Osteoblast (primary cell): ENCODE results near the gene PHACTR4. TPM values are rescaled to one million over a fixed set of nuclear protein-coding genes. Genes with fewer than 3 reads are reported as not detected.

Experiments used
- DNase-seq: peaks from one replicate; pipeline ENCODE4 v3.0.0; 2011; ENCODE audit warnings: low spot score, mixed read lengths; ENCODE audit not compliant: insufficient read length; ENCODE audit errors: missing footprints
- H2AFZ ChIP-seq: 2 replicates; pipeline ENCODE4 v1.6.0; 2011; ENCODE audit warnings: mild to moderate bottlenecking, low read length
- H3K27ac ChIP-seq: 2 replicates; pipeline ENCODE4 v1.5.1; 2011; ENCODE audit warnings: mild to moderate bottlenecking, low read depth, low read length, moderate library complexity
- H3K27me3 ChIP-seq: 2 replicates; pipeline ENCODE4 v1.6.0; 2012; ENCODE audit warnings: mild to moderate bottlenecking, control low read depth, inconsistent platforms, low read length, moderate library complexity; ENCODE audit not compliant: insufficient read depth
- H3K36me3 ChIP-seq: 2 replicates; pipeline ENCODE4 v1.5.1; 2011; ENCODE audit warnings: mild to moderate bottlenecking, low read length, control low read depth, moderate library complexity; ENCODE audit not compliant: insufficient read depth
- H3K4me1 ChIP-seq: 2 replicates; pipeline ENCODE4 v1.5.1; 2011; ENCODE audit warnings: mild to moderate bottlenecking, low read length, control low read depth, moderate library complexity; ENCODE audit not compliant: insufficient read depth
- H3K4me2 ChIP-seq: 2 replicates; pipeline ENCODE4 v1.6.0; 2011; ENCODE audit warnings: mild to moderate bottlenecking, low read length; ENCODE audit not compliant: insufficient read depth
- H3K4me3 ChIP-seq: fragments of 200-600 bp; sonication (generic); 3 replicates; pipeline ENCODE4 v1.5.1; 2012; ENCODE audit warnings: mild to moderate bottlenecking, low read length, inconsistent platforms; ENCODE audit not compliant: insufficient read depth
- H3K79me2 ChIP-seq: 2 replicates; pipeline ENCODE4 v1.6.0; 2012; ENCODE audit warnings: mild to moderate bottlenecking, low read length, control low read depth, inconsistent platforms; ENCODE audit not compliant: insufficient read depth
- H3K9me3 ChIP-seq: 2 replicates; pipeline ENCODE4 v1.5.1; 2011; ENCODE audit warnings: low read depth, low read length, control low read depth
- H4K20me1 ChIP-seq: 2 replicates; pipeline ENCODE4 v1.6.0; 2012; ENCODE audit warnings: mild to moderate bottlenecking, low read length, control low read depth; ENCODE audit not compliant: insufficient read depth
- CTCF ChIP-seq: IDR thresholded peaks from 2 replicates; pipeline ENCODE4 v1.5.1; 2011; ENCODE audit warnings: mild to moderate bottlenecking, low read depth, low read length, moderate library complexity; ENCODE audit errors: extremely low read depth
- total RNA-seq: library from RNA; depleted of rRNA; stranded (reverse); fragments of >200 nt; gene quantifications from 2 replicates; pipeline ENCODE4 v1.2.3, GENCODE V29; 2012

PHACTR4 gene
- total RNA-seq, 1 donor: 12.7 TPM

- no peak for TF ChIP-seq CTCF
- H3K79me2 ChIP-seq: peaks cover 36% of the 10 kb centered on the region
Measured at GRCh38 chr1:28505406-28506187, 136.1 kb downstream of the PHACTR4 start, which contains the start of gene RCC1. Gene RCC1, plus strand, starts transcription at chr1:28506043. Its CDS starts 23,824 bp downstream, at chr1:28529867.

DNA sequence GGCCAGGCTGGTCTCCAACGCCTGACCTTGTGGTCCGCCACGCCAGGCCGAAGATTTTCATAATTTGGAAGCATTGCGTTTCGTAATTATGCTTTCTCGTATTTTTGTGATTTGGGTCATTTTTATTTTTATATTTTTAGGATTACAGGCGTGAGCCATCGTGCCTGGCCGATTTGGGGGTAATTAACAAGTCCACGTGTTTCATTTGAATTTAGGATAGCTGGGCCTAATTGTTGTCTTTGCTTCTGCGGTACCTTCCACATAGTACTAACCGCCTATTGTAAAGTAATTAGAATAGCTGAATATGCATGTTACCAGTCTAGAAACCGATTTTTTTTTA lies 137.3 kb downstream of the PHACTR4 start:
- no peaks in the 10 kb centered on the region for H3K27me3 ChIP-seq
- peak overlapping the region; percentile 90 for H3K27ac ChIP-seq
- no peak overlapping the region for H2AFZ ChIP-seq
- TF ChIP-seq CTCF: no peak
- peak overlapping the region; percentile 91 for H3K4me2 ChIP-seq
- peaks cover 50% of the 10 kb centered on the region for H3K36me3 ChIP-seq
- peaks cover 33% of the 10 kb centered on the region for H4K20me1 ChIP-seq
- no peaks in the 10 kb centered on the region for H3K9me3 ChIP-seq
- DNase-seq: no peak
- H3K79me2 ChIP-seq: peaks cover 36% of the 10 kb centered on the region
- H3K4me3 ChIP-seq: peak overlapping the region; percentile 78
- H3K4me1 ChIP-seq: peaks cover 31% of the 10 kb centered on the region

More at GRCh38 chr1:28505406-28506187, 136.1 kb downstream of the PHACTR4 start, which contains the start of gene RCC1:
- Histone ChIP-seq H3K27ac (peak within 1 kb of the TSS; percentile 90), H2AFZ (peak within 1 kb of the TSS; percentile 91), H3K27me3 (no peaks in the 10 kb centered on the region), H3K36me3 (peaks cover 43% of the 10 kb centered on the region), H3K4me1 (peaks cover 27% of the 10 kb centered on the region), H4K20me1 (peaks cover 26% of the 10 kb centered on the region), H3K4me3 (peak within 1 kb of the TSS; percentile 78), H3K9me3 (no peaks in the 10 kb centered on the region), H3K4me2 (peak within 1 kb of the TSS; percentile 91)
- DNase-seq: peak; percentile 96

DNA sequence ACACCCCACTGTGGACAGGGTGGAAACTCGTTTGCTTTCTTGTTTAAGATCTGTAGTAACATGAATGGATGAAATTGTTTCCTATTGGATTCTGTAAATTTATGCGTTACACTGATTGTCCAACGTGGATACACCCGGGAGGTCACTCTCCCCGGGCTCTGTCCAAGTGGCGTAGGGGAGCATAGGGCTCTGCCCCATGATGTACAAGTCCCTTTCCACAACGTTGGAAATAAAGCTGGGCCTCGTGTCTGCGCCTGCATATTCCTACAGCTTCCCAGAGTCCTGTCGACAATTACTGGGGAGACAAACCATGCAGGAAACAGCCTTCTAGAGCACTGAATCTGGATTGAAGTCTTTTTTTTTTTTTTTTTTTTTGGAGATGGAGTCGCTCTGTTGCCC lies 137.7 kb downstream of the PHACTR4 start:
- Histone ChIP-seq H3K36me3 (peaks cover 54% of the 10 kb centered on the region), H3K27ac (peak overlapping the region; percentile 90), H3K4me3 (peak overlapping the region; percentile 78), H4K20me1 (peaks cover 37% of the 10 kb centered on the region), H3K4me1 (peaks cover 31% of the 10 kb centered on the region), H3K79me2 (peaks cover 36% of the 10 kb centered on the region), H3K27me3 (no peaks in the 10 kb centered on the region), H3K9me3 (no peaks in the 10 kb centered on the region), H2AFZ (no peak overlapping the region), H3K4me2 (peak overlapping the region; percentile 91)
- no peak for TF ChIP-seq CTCF
- no peak for DNase-seq

DNA sequence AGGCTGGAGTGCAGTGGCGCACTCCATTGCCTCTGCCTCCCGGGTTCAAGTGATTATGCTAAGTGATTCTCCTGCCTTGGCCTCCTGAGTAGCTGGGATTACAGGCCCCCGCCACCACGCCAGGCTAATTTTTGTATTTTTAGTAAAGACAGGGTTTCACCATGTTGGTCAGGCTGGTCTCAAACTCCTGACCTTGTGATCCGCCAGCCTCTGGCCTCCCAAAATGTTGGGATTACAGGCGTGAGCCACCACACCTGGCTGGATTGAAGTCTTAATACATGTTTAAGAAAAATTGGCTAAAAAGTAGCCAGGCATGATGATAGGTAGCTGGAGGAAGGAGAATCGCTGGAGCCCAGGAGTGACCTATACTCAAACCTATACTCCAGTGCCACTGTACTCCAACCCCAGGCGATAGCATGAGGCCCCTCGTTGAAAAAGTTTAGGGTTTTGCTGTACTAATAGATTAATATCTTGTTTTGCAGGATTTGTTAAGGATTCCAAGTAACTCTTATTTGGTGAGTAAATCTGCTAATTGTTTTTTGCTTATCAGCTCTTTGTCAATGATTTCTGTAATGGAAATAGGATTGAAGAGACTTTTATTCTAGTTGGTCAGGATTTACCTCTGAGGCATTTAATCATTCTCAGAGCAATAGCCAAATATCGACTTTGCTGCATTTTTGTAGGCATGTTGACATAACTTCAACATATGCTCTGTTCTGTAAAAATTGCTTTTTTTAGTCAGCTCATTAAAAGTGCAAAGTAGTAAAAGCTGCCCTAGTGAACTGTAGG lies 138.3 kb downstream of the PHACTR4 start:
- H3K4me2 ChIP-seq: peak overlapping the region; percentile 91
- peaks cover 31% of the 10 kb centered on the region for H3K4me1 ChIP-seq
- H3K27ac ChIP-seq: peak overlapping the region; percentile 90
- H3K79me2 ChIP-seq: peaks cover 36% of the 10 kb centered on the region
- H3K9me3 ChIP-seq: no peaks in the 10 kb centered on the region
- DNase-seq: no peak
- H3K36me3 ChIP-seq: peaks cover 59% of the 10 kb centered on the region
- no peaks in the 10 kb centered on the region for H3K27me3 ChIP-seq
- peaks cover 42% of the 10 kb centered on the region for H4K20me1 ChIP-seq
- no peak for TF ChIP-seq CTCF
- H3K4me3 ChIP-seq: peak overlapping the region; percentile 78
- H2AFZ ChIP-seq: no peak overlapping the region
